Transverse colon (tissue), 4 donors: ENCODE data around the gene INPP1. TPM values are rescaled to one million over a fixed set of nuclear protein-coding genes. Genes with fewer than 3 reads are reported as not detected.

ENCODE experiments used
- DNase-seq: peaks from one replicate; pipeline ENCODE4 v3.0.0-alpha.2; 2019
- H3K27ac ChIP-seq, 4 donors: fragments of 200-600 bp; sonication (generic); 2 replicates each; pipeline ENCODE4 v1.5.1; 2016 to 2018; ENCODE audit warnings: inconsistent platforms in 4 of 4
- H3K27me3 ChIP-seq: fragments of 200-600 bp; sonication (generic); 2 replicates; pipeline ENCODE4 v1.5.1; 2017; ENCODE audit warnings: inconsistent platforms
- H3K36me3 ChIP-seq, 4 donors: fragments of 200-600 bp; sonication (generic); 2 replicates each; pipeline ENCODE4 v1.5.1; 2017 to 2019; ENCODE audit warnings: inconsistent platforms in 4 of 4
- H3K4me1 ChIP-seq, 4 donors: fragments of 200-600 bp; sonication (generic); 2 replicates each; pipeline ENCODE4 v1.5.1; 2017 to 2020; ENCODE audit warnings: inconsistent platforms in 4 of 4
- H3K4me3 ChIP-seq, 4 donors: fragments of 200-600 bp; sonication (generic); 1 replicate in 1 of 4; 2 replicates in 3 of 4; pipeline versions ENCODE4 v1.5.1 to v1.6.1; 2017 to 2019; ENCODE audit warnings: inconsistent platforms in 4 of 4
- H3K9me3 ChIP-seq, 2 donors: fragments of 200-600 bp; sonication (generic); 2 replicates each; pipeline ENCODE4 v1.5.1; 2017 to 2019; ENCODE audit warnings: inconsistent platforms in 2 of 2
- EP300 ChIP-seq: sonication (generic); formaldehyde crosslinking; IDR thresholded peaks from one replicate; pipeline ENCODE4 v1.6.1; 2017; ENCODE audit warnings: antibody characterized with exemption, low read depth
- POLR2A ChIP-seq: fragments of 450-650 bp; IDR thresholded peaks from one replicate; pipeline ENCODE4 v1.6.1; 2016; ENCODE audit warnings: antibody characterized with exemption, mild to moderate bottlenecking, moderate library complexity
- POLR2AphosphoS5 ChIP-seq, 3 donors: sonication (generic); formaldehyde crosslinking; IDR thresholded peaks; one replicate each; pipeline ENCODE4 v1.6.1; 2016; ENCODE audit warnings: antibody characterized with exemption in 3 of 3
- WGBS, 2 donors: methylation state at CpG; one replicate each; pipeline ENCODE4 v1.1.5; 2018; ENCODE audit warnings: low coverage in 1 of 2; 5-methylcytosine and 5-hydroxymethylcytosine counted together
- in situ Hi-C, 4 donors: fragments of 200-750 bp; cut with MboI; loops; one replicate each; pipeline versions ENCODE4 v1.15.0 to v1.15.1; 2017; ENCODE audit warnings: low sequenced_read_pairs in 3 of 4, low pct_ligation_motif_present in 1 of 4, low pct_unique_long_range_greater_than_20kb in 1 of 4
- intact Hi-C: fragments of 100-400 bp; cut with DNase I; formaldehyde crosslinking; loops from one replicate; pipeline ENCODE4 v1.15.1; 2023; ENCODE audit warnings: low total_unique reads
- total RNA-seq, 4 donors: library from RNA; depleted of rRNA; stranded (reverse); fragments of >200 nt; gene quantifications; one replicate each; pipeline ENCODE4 v1.1.0, GENCODE V29; 2016
- TF ChIP-seq, protein P1 (sequence below), 5 experiments: fragments of 200-600 bp in 3 of 5; fragments of 450-650 bp in 2 of 5; sonication (generic) in 3 of 5; IDR thresholded peaks; 1 replicate in 2 of 5; 2 replicates in 3 of 5; pipeline ENCODE4 v1.5.1; 2016 to 2017; ENCODE audit warnings: antibody characterized with exemption in 5 of 5, inconsistent platforms in 3 of 5, mild to moderate bottlenecking in 2 of 5, moderate library complexity in 1 of 5

INPP1 gene
- total RNA-seq, 4 donors from 2014 or later, result 0.60 to 22.1 (median 21.2) TPM

DNA sequence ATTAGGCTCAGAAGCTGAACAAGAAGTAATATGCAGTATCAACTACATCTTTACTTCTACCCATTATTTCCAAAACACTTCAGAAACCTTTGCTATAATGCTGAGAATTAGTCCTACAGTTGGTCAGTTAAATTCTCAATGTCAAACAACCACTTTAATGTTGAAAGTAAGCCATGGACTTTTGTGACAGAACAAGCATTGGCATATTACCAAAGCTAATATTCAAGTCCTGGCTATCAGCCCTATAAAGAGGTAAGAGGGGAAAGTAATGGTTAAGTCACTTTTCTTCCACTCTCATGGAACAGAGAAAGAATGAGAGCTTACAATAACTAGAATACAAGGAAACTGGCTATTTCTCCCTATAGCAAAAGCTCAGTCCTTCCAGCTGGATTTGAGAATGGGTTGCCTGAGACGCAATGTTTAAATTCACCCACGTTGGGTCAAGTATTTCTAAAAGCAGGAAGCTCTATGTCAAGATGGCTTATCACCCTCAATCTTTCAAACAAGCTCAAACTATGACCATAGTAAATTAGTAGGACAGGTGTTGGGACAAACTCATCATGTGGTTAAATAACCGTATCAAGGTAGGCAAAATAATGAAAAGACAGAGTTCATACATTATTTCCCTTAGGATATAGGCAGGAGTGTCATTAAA is 33.3 kb downstream of the INPP1 start:
- intact Hi-C loops (loop anchor here (10.0 kb wide), 1 partner anchor 292 kb away; no protein-coding TSS in a partner anchor), in situ Hi-C loops (loop anchor here in 3 of 4 donors (10.0 to 25.0 kb wide), 5 partner anchors 136 to 436 kb away; no protein-coding TSS in a partner anchor)
- WGBS, 2 donors, result 74 to 87% methylated on average over 3 of the region's 3 CpGs
- Histone ChIP-seq H3K4me1 (no peaks in the 10 kb centered on the region), H3K36me3 (no peaks in the 10 kb centered on the region), H3K9me3 (no peaks in the 10 kb centered on the region), H3K27me3 (no peaks in the 10 kb centered on the region), H3K4me3 (no peak overlapping the region), H3K27ac (no peak overlapping the region)
- TF ChIP-seq POLR2A, result no peak
- TF ChIP-seq POLR2AphosphoS5 (IDR thresholded peaks at IDR 0.05), result no peak
- no peak for TF ChIP-seq EP300
- TF ChIP-seq, protein P1, sequence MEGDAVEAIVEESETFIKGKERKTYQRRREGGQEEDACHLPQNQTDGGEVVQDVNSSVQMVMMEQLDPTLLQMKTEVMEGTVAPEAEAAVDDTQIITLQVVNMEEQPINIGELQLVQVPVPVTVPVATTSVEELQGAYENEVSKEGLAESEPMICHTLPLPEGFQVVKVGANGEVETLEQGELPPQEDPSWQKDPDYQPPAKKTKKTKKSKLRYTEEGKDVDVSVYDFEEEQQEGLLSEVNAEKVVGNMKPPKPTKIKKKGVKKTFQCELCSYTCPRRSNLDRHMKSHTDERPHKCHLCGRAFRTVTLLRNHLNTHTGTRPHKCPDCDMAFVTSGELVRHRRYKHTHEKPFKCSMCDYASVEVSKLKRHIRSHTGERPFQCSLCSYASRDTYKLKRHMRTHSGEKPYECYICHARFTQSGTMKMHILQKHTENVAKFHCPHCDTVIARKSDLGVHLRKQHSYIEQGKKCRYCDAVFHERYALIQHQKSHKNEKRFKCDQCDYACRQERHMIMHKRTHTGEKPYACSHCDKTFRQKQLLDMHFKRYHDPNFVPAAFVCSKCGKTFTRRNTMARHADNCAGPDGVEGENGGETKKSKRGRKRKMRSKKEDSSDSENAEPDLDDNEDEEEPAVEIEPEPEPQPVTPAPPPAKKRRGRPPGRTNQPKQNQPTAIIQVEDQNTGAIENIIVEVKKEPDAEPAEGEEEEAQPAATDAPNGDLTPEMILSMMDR (IDR thresholded peaks at IDR 0.05), result no peak
- DNase-seq, result no peak

DNA sequence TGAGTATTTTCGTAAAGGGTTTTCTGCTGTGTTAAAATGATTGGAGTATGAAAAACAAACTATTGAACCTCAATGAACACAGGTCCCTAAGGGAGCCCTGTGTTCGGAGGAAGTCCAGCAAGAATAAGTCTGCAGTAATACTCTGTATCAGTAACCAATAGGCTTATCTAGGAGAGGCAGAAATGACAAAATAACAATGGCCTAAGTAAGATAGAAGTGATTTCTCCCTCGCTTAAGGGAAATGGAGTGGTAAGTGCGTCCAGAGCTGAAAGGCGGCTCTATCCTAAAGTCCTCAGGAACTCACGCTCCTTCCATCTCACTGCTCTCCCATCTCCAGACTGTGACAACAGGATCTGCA is 35.5 kb downstream of the INPP1 start:
- intact Hi-C loops, result loop anchor here (10.0 kb wide), 1 partner anchor 294 kb away; no protein-coding TSS in a partner anchor

DNA sequence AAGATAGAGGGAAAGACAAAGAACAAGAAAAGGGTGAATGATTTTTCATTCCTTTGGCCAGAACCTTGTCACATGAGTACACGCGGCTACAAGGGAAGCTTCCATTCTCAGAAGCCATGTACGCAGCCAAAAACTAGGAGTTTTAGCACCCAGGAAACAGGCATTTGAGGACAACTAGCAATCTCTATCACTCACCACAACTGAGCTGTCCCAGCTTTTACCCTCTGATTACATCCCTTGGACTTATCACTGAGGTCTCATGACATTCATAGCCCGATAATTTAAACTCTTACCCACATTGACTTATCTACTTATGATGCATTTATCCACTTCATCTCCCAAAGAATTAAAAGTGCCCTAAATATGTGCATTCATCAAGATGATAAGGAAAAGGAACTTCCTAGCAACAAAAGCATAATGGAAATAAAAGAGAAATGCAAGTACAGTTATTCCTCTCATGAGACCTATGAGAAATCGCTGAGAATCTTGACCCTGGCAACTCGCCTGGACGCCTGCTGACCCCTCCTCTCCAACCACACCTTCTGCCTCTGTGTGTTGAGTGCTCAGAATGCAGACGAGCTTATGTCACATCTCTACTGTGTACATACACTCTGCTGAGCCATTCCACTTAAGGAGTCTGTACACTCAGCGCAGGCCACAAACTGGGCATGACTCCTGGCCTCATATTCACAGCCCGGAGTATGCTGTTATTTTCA is 36.0 kb downstream of the INPP1 start:
- intact Hi-C loops (loop anchor here (10.0 kb wide), 1 partner anchor 295 kb away; no protein-coding TSS in a partner anchor), in situ Hi-C loops (loop anchor here in 3 of 4 donors (10.0 to 25.0 kb wide), 5 partner anchors 133 to 433 kb away; no protein-coding TSS in a partner anchor)
- H3K36me3 ChIP-seq, result no peaks in the 10 kb centered on the region
- no peaks in the 10 kb centered on the region for H3K27me3 ChIP-seq
- WGBS, 2 donors, result 68 to 78% methylated on average over 8 to 10 of the region's 10 CpGs
- no peaks in the 10 kb centered on the region for H3K4me1 ChIP-seq
- H3K9me3 ChIP-seq, result no peaks in the 10 kb centered on the region
- no peak for TF ChIP-seq POLR2AphosphoS5 (IDR thresholded peaks at IDR 0.05)
- TF ChIP-seq EP300, result no peak
- TF ChIP-seq POLR2A, result no peak
- TF ChIP-seq, protein P1 (IDR thresholded peaks at IDR 0.05), result no peak
- DNase-seq, result no peak
- no peak overlapping the region for H3K27ac ChIP-seq
- H3K4me3 ChIP-seq, result no peak overlapping the region

More for the DNA sequence above, 35.5 kb downstream of the INPP1 start:
- H3K4me1 ChIP-seq, result no peaks in the 10 kb centered on the region
- DNase-seq, result no peak
- WGBS, 2 donors, result 79% methylated on average over 6 of the region's 6 CpGs; no CpG with 5 or more reads in 1 of the 2 donors
- TF ChIP-seq EP300 (no peak), POLR2A (no peak), POLR2AphosphoS5 (IDR thresholded peaks at IDR 0.05) (no peak)
- TF ChIP-seq, protein P1 (IDR thresholded peaks at IDR 0.05), result no peak
- no peak overlapping the region for H3K27ac ChIP-seq
- H3K36me3 ChIP-seq, result no peaks in the 10 kb centered on the region
- H3K9me3 ChIP-seq, result no peaks in the 10 kb centered on the region
- in situ Hi-C loops, result loop anchor here in 3 of 4 donors (10.0 to 25.0 kb wide), 5 partner anchors 133 to 433 kb away; no protein-coding TSS in a partner anchor
- H3K4me3 ChIP-seq, result no peak overlapping the region
- H3K27me3 ChIP-seq, result no peaks in the 10 kb centered on the region

DNA sequence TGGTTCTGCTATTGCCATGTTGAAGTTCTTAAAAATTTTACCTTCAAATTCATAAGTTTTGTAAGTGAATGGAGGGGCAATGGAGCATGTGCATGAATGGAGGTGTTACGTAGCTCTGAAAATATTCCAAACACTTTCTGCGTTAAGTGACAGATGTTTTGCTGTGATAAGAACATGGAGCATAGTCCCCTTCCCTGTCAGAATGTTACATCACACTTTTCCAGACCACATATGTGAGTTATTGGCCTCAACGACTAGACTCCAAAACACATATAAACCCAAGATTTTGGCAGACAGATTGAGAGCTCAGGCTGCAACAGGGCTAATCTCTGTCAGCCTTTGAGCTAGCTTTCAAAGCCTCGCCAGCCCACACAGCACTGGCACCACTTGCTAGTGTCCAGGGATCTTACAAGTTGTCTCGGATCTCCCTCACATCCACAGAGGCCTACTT is 37.6 kb downstream of the INPP1 start:
- Histone ChIP-seq H3K27me3 (no peaks in the 10 kb centered on the region), H3K36me3 (no peaks in the 10 kb centered on the region), H3K27ac (no peak overlapping the region), H3K4me1 (no peaks in the 10 kb centered on the region), H3K9me3 (no peaks in the 10 kb centered on the region), H3K4me3 (no peak overlapping the region)
- 73 to 76% methylated on average over 5 of the region's 5 CpGs for WGBS, 2 donors
- no peak for TF ChIP-seq EP300
- DNase-seq, result no peak
- intact Hi-C loops, result no loop called here
- in situ Hi-C loops, result loop anchor here in 3 of 4 donors (10.0 to 25.0 kb wide), 5 partner anchors 131 to 431 kb away; no protein-coding TSS in a partner anchor
